ENCODE results near the gene GIN1.

DNA sequence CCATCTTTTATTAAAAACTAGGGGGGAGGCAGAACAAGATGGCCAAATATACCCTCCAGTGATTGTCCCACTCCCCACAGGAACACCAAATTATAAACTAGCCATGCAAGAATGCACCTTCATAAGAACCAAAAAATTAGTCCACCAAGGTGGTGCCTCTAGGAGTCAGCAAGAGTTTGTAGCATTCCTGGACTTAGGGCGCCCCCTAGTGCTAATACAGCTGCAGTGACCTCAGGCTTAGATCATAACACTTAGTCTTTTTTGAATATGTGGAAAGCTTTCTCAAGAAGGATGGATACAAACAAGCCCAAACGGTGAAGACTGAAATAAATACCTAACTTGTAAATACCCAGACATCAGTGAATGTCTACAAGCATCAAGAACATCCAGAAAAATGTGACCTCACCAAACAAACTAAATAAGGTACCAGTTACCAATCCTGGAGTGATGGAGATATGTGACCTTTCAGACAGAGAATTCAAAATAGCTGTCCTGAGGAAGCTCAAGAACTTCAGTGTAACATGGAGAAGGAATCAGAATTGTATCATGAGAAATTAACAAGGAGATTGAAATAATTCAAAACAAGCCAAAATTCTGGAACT, 19.4 kb upstream of the GIN1 start:
- TF ChIP-seq, protein P1, sequence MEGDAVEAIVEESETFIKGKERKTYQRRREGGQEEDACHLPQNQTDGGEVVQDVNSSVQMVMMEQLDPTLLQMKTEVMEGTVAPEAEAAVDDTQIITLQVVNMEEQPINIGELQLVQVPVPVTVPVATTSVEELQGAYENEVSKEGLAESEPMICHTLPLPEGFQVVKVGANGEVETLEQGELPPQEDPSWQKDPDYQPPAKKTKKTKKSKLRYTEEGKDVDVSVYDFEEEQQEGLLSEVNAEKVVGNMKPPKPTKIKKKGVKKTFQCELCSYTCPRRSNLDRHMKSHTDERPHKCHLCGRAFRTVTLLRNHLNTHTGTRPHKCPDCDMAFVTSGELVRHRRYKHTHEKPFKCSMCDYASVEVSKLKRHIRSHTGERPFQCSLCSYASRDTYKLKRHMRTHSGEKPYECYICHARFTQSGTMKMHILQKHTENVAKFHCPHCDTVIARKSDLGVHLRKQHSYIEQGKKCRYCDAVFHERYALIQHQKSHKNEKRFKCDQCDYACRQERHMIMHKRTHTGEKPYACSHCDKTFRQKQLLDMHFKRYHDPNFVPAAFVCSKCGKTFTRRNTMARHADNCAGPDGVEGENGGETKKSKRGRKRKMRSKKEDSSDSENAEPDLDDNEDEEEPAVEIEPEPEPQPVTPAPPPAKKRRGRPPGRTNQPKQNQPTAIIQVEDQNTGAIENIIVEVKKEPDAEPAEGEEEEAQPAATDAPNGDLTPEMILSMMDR (IDR thresholded peaks at IDR 0.05; ENCODE audit: low read depth, low read length, missing input control) = peak; percentile 95
- TF ChIP-seq TAF1 (conservative IDR thresholded peaks at IDR 0.05) (no peak), YY1 (IDR thresholded peaks at IDR 0.05) (no peak), RAD21 (IDR thresholded peaks at IDR 0.05) (peak; percentile 99)

Data from liver (tissue), 3 donors.